HepG2 (cell line): ENCODE results near the gene PARP16. TPM values are rescaled to one million over a fixed set of nuclear protein-coding genes. Genes with fewer than 3 reads are reported as not detected.

Experiments
- ATAC-seq: fragments of 200-7000 bp; cut with Tn5 transposase; 3 replicates; pipeline ENCODE4 v1.9.1; 2020; ENCODE audit warnings: mild to moderate bottlenecking, moderate library complexity
- BruUV-seq: library from RNA; stranded (reverse); fragments of 400-500 nt; replicated peaks from 2 replicates; lab custom pipeline; 2021; lab: Mats Ljungman, UMichigan
- CTCF ChIA-PET: fragments of 300-600 bp; formaldehyde crosslinking; extraction: SDS; loops from one replicate; lab custom pipeline; 2021; ENCODE audit warnings: low total read pairs, inconsistent platforms, low intra/inter-chr PET ratio; lab: Yijun Ruan, JAX
- POLR2A ChIA-PET: fragments of 350-600 bp; sonication (Branson Sonifier 250); formaldehyde crosslinking; loops from one replicate; lab custom pipeline; 2020; ENCODE audit warnings: antibody characterized with exemption, inconsistent platforms; lab: Yijun Ruan, JAX
- DNase-seq: peaks from one replicate; pipeline ENCODE4 v3.0.0-alpha.2; 2015; ENCODE audit warnings: low spot score
- FAIRE-seq: peaks from 3 replicates; lab custom pipeline; 2011; peaks lifted over from hg19 to GRCh38; lab: Jason Lieb, UNC
- H2AFZ ChIP-seq: one replicate; pipeline ENCODE4 v1.6.1; 2011; ENCODE audit warnings: low read length, inconsistent platforms
- H3K27ac ChIP-seq: fragments of 300-600 bp; 3 replicates; pipeline ENCODE4 v1.8.0; 2011; ENCODE audit warnings: mixed run types, mild to moderate bottlenecking, mixed read lengths, low read length, inconsistent platforms; ENCODE audit not compliant: insufficient read depth; ENCODE audit errors: extremely low read length
- H3K27me3 ChIP-seq, 2 experiments: fragments of 200-600 bp in 1 of 2; 2 replicates in 1 of 2; 3 replicates in 1 of 2; pipeline versions ENCODE4 v1.6.0 to v1.8.0; 2011; ENCODE audit warnings: low read length in 2 of 2, mild to moderate bottlenecking in 2 of 2, moderate library complexity in 2 of 2, inconsistent platforms in 1 of 2; ENCODE audit not compliant: insufficient read depth in 2 of 2, control insufficient read depth in 1 of 2
- H3K36me3 ChIP-seq, 2 experiments: fragments of 200-600 bp in 1 of 2; replicated peaks in 1 of 2; 2 replicates in 1 of 2; 3 replicates in 1 of 2; pipeline versions ENCODE4 v1.5.1 to v1.8.0; 2011; ENCODE audit warnings: low read length in 2 of 2, inconsistent platforms in 1 of 2; ENCODE audit not compliant: insufficient read depth in 2 of 2, control insufficient read depth in 1 of 2
- H3K4me1 ChIP-seq: 2 replicates; pipeline ENCODE4 v1.5.1; 2012; ENCODE audit warnings: low read length, inconsistent platforms; ENCODE audit not compliant: insufficient read depth
- H3K4me2 ChIP-seq: 2 replicates; pipeline ENCODE4 v1.6.0; 2011; ENCODE audit warnings: low read depth, low read length, inconsistent platforms
- H3K4me3 ChIP-seq, 3 experiments: fragments of 200-600 bp in 1 of 3; sonication (generic), shearing (Covaris generic) in 1 of 3; replicated peaks in 1 of 3; 2 replicates each; pipeline ENCODE4 v1.5.1; 2011 to 2016; ENCODE audit warnings: low read length in 3 of 3, inconsistent platforms in 2 of 3, low read depth in 2 of 3, mild to moderate bottlenecking in 2 of 3, control low read depth in 1 of 3, mixed read lengths in 1 of 3; ENCODE audit not compliant: insufficient read depth in 1 of 3
- H3K79me2 ChIP-seq: one replicate; pipeline ENCODE4 v1.6.1; 2011; ENCODE audit warnings: low read length, inconsistent platforms; ENCODE audit not compliant: insufficient read depth
- H3K9ac ChIP-seq: 2 replicates; pipeline ENCODE4 v1.6.0; 2011; ENCODE audit warnings: mild to moderate bottlenecking, low read depth, low read length, inconsistent platforms; ENCODE audit not compliant: insufficient read depth
- H3K9me3 ChIP-seq: 2 replicates; pipeline ENCODE4 v1.5.1; 2012; ENCODE audit warnings: mild to moderate bottlenecking, low read length
- H4K20me1 ChIP-seq: 2 replicates; pipeline ENCODE4 v1.6.0; 2011; ENCODE audit warnings: inconsistent platforms, mild to moderate bottlenecking, low read length, moderate library complexity; ENCODE audit not compliant: insufficient read depth
- ATAD3A ChIP-seq: sonication (generic); formaldehyde crosslinking; IDR thresholded peaks from 2 replicates; pipeline ENCODE4 v1.4.0; 2020; ENCODE audit warnings: missing genetic modification reagents
- CHCHD3 ChIP-seq: sonication (generic); formaldehyde crosslinking; IDR thresholded peaks from 2 replicates; pipeline ENCODE4 v1.8.0; 2022; ENCODE audit warnings: mild to moderate bottlenecking, missing genetic modification reagents, moderate library complexity
- EED ChIP-seq: sonication (generic); formaldehyde crosslinking; IDR thresholded peaks from 2 replicates; pipeline ENCODE4 v1.5.0; 2020; ENCODE audit warnings: mild to moderate bottlenecking, missing genetic modification reagents
- HHEX ChIP-seq: IDR thresholded peaks from 2 replicates; pipeline ENCODE4 v1.6.1; 2016; ENCODE audit warnings: control low read depth
- HNRNPUL1 ChIP-seq: fragments of 200-400 bp; formaldehyde crosslinking; IDR thresholded peaks from 2 replicates; pipeline ENCODE4 v1.6.1; 2017; ENCODE audit warnings: low read depth, mild to moderate bottlenecking, low read length, moderate library complexity
- IRF2 ChIP-seq: IDR thresholded peaks from 2 replicates; pipeline ENCODE4 v1.6.1; 2018; ENCODE audit warnings: missing genetic modification reagents, missing compliant biosample characterization
- KDM1A ChIP-seq: IDR thresholded peaks from 2 replicates; pipeline ENCODE4 v1.6.1; 2016; ENCODE audit warnings: missing compliant biosample characterization
- PPARG ChIP-seq: conservative IDR thresholded peaks from 2 replicates; pipeline ENCODE4 v1.6.1; 2016; ENCODE audit warnings: missing biosample characterization, missing genetic modification reagents
- RARA ChIP-seq: IDR thresholded peaks from 2 replicates; pipeline ENCODE4 v1.6.1; 2016; ENCODE audit warnings: missing genetic modification reagents, missing compliant biosample characterization
- TP53 ChIP-seq: sonication (generic); formaldehyde crosslinking; conservative IDR thresholded peaks from 2 replicates; pipeline ENCODE4 v1.4.0; 2020; ENCODE audit warnings: missing genetic modification reagents
- ZBTB8A ChIP-seq: sonication (generic); formaldehyde crosslinking; IDR thresholded peaks from 2 replicates; pipeline ENCODE4 v1.4.0; 2020; ENCODE audit warnings: mild to moderate bottlenecking, low read depth, missing genetic modification reagents, borderline replicate concordance
- ZNF510 ChIP-seq: sonication (generic); formaldehyde crosslinking; IDR thresholded peaks from 2 replicates; pipeline ENCODE4 v1.4.0; 2020; ENCODE audit warnings: low read depth, mild to moderate bottlenecking, missing genetic modification reagents
- WGBS: methylation state at CpG from one replicate; pipeline ENCODE4 v1.1.6; 2017; ENCODE audit warnings: low lambda C conversion rate; 5-methylcytosine and 5-hydroxymethylcytosine counted together
- in situ Hi-C: cut with HindIII; loops from 2 replicates; pipeline ENCODE4 v1.10.0; 2017; ENCODE audit warnings: low pct_unique_long_range_greater_than_20kb; ENCODE audit not compliant: extremely low pct_ligation_motif_present
- intact Hi-C: fragments of 100-400 bp; cut with micrococcal nuclease; formaldehyde crosslinking; loops from one replicate; pipeline ENCODE4 v1.10.0; 2022; ENCODE audit not compliant: unreplicated experiment
- polyA plus RNA-seq, 8 experiments: library from polyadenylated mRNA; depleted of rRNA in 3 of 8; stranded (reverse) in 7 of 8; unstranded in 1 of 8; fragments of >200 nt; fragmentation: Illumina TruSeq in 4 of 8; extraction: Trizol in 4 of 8; gene quantifications; 2 replicates each; pipeline versions ENCODE4 v1.2.1 to v1.2.3, GENCODE V29; 2011 to 2016; ENCODE audit warnings: low read depth in 4 of 8, missing spikeins in 1 of 8, mixed read lengths in 1 of 8; ENCODE audit not compliant: insufficient read depth in 1 of 8
- total RNA-seq, 5 experiments: library from RNA; depleted of rRNA; stranded (reverse); fragments of >200 nt; fragmentation: Illumina TruSeq; extraction: Trizol; gene quantifications; 2 replicates each; pipeline ENCODE4 v1.2.3, GENCODE V29; 2016; ENCODE audit warnings: low read depth in 1 of 5
- TF ChIP-seq, protein P1 (sequence below): sonication (generic); formaldehyde crosslinking; IDR thresholded peaks from 2 replicates; pipeline ENCODE4 v1.5.1; 2020; ENCODE audit warnings: mild to moderate bottlenecking, missing genetic modification reagents, moderate library complexity
- TF ChIP-seq, protein P2 (sequence below): sonication (generic); formaldehyde crosslinking; IDR thresholded peaks from 2 replicates; pipeline ENCODE4 v1.9.0; 2022; ENCODE audit warnings: low read depth, missing genetic modification reagents

Gene PARP16
- total and polyA plus RNA-seq, 2 of the 13 experiments (the other 11 are each of a cell fraction or from before 2014, with no cell fraction given), result 6.8 to 7.6 TPM

DNA sequence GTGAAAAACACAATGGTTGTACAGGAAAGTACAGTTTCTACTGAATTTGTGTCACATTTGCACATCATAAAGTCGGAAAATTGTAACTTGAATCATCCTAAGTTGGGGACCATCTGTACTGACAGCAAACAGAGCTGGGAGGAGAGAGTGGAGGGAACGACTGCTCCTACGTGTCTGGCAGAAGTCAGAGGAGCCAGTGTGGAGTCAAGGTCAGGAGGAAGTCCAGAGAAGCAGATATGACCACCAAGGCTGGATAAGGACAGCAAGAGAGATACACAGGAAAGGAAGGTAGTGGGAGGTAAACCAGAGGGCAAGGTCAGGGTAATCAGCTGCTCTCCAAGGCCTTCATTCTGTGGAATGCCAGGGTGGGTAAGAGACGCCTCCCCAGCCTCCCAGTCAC is 72.7 kb downstream of the PARP16 start:
- Histone ChIP-seq H3K27ac (no peak overlapping the region), H3K9ac (no peak overlapping the region), H3K4me1 (peaks cover 23% of the 10 kb centered on the region), H3K9me3 (no peaks in the 10 kb centered on the region), H3K4me2 (no peak overlapping the region), H3K36me3 (no peaks in the 10 kb centered on the region), H3K27me3 (peaks cover 5 to 35% of the 10 kb centered on the region in 2 experiments; a peak in 4 of 5 replicates), H3K79me2 (no peaks in the 10 kb centered on the region), H3K4me3 (no peak overlapping the region), H4K20me1 (no peaks in the 10 kb centered on the region), H2AFZ (no peak overlapping the region)
- intact Hi-C loops, result no loop called here
- in situ Hi-C loops, result no loop called here
- TF ChIP-seq RARA, result peak; percentile 30; the same call in 1 of the 2 replicates
- TF ChIP-seq HNRNPUL1, result no peak
- ChIA-PET CTCF (no interaction called here), POLR2A (interaction anchor here (1.0 kb wide), 1 partner anchor 86 kb away, joined by 5 read pairs; no protein-coding TSS in a partner anchor)
- WGBS, result 6% methylated on average over 4 of the region's 4 CpGs
- no peak for ATAC-seq
- FAIRE-seq, result no peak
- DNase-seq, result no peak
- no TSS peak for BruUV-seq

DNA sequence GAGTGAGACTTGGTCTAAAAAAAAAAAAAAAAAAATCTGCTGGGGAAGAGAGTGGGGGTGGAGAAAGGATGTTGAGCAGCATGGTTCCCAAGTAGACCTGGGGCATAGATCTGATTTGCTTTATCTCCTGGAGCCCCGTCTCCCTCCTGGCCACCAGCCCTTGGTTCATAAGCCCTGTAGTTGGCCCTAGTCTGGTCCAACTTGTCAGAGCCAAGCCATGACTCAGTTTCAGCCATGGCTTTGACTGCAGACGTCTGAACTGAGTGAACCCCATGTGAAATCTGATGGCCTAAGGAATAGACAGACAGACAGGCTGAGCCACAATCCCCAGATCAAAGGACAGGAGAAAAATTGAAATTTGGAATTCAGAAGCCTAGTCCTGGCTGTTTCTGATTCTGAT is 73.4 kb downstream of the PARP16 start:
- BruUV-seq, result no TSS peak
- FAIRE-seq, result no peak
- H3K27ac ChIP-seq, result no peak overlapping the region
- in situ Hi-C loops, result no loop called here
- H3K36me3 ChIP-seq, result no peaks in the 10 kb centered on the region
- CTCF ChIA-PET, result no interaction called here
- H3K79me2 ChIP-seq, result no peaks in the 10 kb centered on the region
- no peak overlapping the region for H3K4me3 ChIP-seq
- no peaks in the 10 kb centered on the region for H4K20me1 ChIP-seq
- peaks cover 4 to 35% of the 10 kb centered on the region in 2 experiments; a peak in 3 of 5 replicates for H3K27me3 ChIP-seq
- H3K4me2 ChIP-seq, result no peak overlapping the region
- TF ChIP-seq ATAD3A (CRISPR knock-in tag) (no peak), KDM1A (no peak), CHCHD3 (CRISPR knock-in tag) (no peak), PPARG (CRISPR knock-in tag) (no peak), ZBTB8A (CRISPR knock-in tag) (no peak), IRF2 (CRISPR knock-in tag) (no peak), TP53 (CRISPR knock-in tag) (no peak), EED (CRISPR knock-in tag) (no peak), HHEX (CRISPR knock-in tag) (no peak), ZNF510 (CRISPR knock-in tag) (no peak)
- TF ChIP-seq, protein P1, sequence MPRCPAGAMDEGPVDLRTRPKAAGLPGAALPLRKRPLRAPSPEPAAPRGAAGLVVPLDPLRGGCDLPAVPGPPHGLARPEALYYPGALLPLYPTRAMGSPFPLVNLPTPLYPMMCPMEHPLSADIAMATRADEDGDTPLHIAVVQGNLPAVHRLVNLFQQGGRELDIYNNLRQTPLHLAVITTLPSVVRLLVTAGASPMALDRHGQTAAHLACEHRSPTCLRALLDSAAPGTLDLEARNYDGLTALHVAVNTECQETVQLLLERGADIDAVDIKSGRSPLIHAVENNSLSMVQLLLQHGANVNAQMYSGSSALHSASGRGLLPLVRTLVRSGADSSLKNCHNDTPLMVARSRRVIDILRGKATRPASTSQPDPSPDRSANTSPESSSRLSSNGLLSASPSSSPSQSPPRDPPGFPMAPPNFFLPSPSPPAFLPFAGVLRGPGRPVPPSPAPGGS (CRISPR knock-in tag), result no peak
- TF ChIP-seq, protein P2, sequence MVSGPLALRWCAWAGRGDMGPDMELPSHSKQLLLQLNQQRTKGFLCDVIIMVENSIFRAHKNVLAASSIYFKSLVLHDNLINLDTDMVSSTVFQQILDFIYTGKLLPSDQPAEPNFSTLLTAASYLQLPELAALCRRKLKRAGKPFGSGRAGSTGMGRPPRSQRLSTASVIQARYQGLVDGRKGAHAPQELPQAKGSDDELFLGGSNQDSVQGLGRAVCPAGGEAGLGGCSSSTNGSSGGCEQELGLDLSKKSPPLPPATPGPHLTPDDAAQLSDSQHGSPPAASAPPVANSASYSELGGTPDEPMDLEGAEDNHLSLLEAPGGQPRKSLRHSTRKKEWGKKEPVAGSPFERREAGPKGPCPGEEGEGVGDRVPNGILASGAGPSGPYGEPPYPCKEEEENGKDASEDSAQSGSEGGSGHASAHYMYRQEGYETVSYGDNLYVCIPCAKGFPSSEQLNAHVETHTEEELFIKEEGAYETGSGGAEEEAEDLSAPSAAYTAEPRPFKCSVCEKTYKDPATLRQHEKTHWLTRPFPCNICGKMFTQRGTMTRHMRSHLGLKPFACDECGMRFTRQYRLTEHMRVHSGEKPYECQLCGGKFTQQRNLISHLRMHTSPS (CRISPR knock-in tag), result no peak
- POLR2A ChIA-PET, result no interaction called here
- DNase-seq, result no peak
- WGBS, result 17% methylated on average over 2 of the region's 2 CpGs
- H2AFZ ChIP-seq, result no peak overlapping the region
- no peak overlapping the region for H3K9ac ChIP-seq
- no peaks in the 10 kb centered on the region for H3K9me3 ChIP-seq
- H3K4me1 ChIP-seq, result peaks cover 23% of the 10 kb centered on the region
- intact Hi-C loops, result no loop called here
- ATAC-seq, result no peak
